HG03045 (cell line): ENCODE results near the gene CPNE8.

Source experiments
- ATAC-seq: cut with Tn5 transposase; IDR thresholded peaks from one replicate; pipeline ENCODE4 v1.9.1; 2021; ENCODE audit warnings: mild to moderate bottlenecking, moderate library complexity; ENCODE audit not compliant: unreplicated experiment

CPNE8 gene

DNA sequence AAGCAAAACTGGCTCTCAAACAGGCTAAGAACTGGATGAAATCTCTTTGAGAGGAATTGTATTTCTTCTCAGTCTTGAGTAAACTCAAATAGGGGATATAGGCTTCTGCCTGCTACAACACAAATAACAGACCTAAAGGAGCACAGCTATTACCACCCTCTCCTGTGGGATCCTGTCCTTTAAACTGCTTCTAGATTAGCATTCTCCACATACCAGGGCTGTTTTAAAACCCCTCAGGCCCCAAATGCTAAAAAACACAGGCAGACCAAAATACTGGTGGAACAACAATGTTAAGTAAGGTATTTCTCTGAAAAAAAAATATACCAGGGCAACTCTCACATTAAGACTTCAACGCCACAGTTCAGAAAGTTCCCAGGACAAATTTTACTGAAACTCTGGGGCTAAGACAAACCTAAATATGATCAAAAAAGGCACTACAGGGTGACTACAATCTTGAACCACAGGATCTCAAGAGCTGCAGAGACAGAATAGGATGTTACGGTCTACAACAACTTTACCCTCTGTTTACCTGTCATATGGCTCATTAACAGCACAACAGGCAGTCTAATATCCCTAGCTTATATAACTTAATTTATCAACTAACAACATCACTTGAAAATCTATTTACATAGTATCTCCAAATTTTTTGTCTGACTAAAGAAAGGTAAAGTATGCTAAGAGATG is 7.2 kb downstream of the CPNE8 start:
- ATAC-seq, result no peak

DNA sequence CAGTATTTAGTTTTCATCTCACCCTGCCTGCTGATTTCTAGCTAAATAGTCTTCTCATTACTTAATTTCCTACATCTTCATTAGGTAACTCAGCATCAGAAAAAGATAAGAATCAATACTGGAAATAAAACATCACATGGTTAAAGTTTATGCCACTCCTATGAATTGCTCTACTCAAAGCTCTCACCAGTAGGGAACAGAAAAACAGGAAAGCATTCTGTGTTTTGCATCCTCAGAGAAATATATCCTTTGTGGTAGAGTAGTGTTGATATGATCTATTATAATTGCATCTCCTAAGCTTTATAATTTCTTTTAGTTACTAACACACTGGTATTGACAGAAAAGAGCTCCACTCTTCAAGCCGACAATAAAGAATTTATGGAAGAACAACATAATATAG is 9.9 kb downstream of the CPNE8 start:
- ATAC-seq, result no peak

DNA sequence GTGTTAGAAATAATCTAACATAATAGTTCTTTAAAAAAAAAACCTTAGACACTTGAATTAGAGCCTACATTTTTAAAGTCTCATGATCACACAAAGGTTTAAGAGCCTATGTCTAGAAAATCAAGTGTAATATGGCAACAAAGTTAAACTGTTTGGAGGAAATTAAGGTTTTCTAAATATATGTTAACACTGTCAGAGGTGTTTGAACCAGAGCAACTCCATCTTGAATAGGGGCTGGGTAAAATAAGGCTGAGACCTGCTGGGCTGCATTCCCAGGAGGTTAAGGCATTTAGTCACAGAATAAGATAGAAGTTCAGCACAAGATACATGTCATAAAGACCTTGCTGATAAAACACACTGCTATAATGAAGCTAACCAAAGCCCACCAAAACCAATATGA is 12.4 kb downstream of the CPNE8 start:
- ATAC-seq, result no peak

DNA sequence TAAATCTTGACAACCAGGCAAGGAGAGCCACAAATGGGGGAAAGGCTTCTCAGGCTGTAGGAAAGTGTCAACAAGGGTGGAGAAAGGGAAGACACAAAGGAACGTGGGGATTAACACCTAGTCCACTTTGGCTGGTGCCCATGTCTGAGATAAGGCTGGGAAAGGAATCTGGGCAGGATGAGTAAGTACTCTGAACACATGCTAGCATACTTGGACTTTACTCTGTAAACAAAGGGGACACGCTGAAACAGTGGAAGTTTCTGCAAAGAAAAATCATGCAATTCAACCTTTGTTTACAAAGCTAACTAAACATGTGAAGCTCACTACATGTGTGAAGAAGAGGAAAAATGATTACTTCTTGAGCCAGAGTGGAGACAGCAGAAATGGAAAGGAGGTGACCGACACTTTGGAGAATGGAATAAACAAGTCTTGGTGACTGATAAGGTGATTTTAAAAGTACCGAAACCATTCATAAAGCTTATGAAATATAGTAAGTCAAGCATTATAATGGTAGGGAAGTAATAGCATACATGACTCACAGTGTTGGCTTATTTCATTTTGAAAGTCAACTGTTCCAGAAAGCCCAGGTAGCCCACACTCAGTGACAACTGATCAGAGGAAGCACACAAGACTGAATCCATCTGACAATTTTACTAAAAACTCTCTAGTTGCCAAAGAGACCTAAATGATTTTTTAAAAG is 13.2 kb downstream of the CPNE8 start:
- no peak for ATAC-seq

DNA sequence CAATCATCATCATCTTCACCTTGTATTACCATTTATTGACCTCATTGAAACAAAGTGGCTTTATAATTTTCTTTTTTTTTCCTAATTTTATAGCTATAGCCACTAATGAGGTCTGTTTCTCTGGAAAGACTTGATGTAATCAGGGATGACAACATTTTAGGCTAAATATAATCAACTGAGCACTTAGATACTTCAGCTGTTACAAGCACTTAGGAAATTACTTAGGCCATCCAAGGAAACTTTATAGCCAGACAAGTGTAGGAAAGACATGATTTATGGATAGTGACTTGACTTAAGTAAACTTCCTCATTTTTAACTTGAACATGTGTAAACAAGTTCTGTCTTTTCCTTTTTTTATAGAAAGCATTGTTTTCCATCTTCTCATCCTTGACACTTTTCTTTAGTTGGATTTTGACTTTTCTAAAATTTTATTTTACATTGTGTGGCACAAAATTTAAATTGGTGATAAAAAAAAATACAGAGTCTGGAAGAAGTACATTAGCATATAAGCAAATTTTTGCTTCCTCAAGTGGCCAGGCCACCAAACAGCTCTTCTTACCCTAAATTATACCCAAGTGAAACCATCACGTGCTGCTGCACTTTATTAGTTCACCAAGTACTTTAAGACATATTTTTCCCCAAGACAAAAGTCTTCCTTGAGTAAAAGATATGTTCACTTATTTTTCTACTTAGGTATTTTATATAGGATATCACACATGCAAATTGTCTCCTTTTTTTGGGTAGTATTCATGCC is 15.1 kb downstream of the CPNE8 start:
- no peak for ATAC-seq

DNA sequence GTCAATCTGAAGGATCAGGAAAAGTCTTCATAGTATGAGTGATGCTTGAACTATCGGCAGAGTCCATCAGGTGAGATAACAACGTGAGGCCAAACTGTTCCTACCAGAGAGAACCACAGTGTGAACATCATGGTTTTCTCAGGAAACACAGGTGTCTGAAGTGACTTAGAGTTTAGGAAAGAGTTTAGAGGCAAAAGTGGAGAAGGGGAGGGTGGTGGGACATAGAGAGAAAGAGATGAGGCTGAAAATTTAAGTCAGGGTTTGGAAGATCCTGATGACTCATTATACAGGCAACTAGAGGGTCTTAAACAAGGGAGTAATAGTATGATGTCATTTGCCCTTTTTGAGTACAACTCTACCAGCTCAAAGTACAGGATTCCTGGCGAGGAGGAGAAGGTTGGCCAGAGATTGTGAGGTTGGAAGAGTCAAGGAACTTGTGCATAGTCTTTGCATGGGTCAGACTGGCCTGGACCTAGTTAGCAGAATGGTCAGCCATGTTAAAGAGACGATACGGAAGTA is 16.0 kb downstream of the CPNE8 start:
- no peak for ATAC-seq

DNA sequence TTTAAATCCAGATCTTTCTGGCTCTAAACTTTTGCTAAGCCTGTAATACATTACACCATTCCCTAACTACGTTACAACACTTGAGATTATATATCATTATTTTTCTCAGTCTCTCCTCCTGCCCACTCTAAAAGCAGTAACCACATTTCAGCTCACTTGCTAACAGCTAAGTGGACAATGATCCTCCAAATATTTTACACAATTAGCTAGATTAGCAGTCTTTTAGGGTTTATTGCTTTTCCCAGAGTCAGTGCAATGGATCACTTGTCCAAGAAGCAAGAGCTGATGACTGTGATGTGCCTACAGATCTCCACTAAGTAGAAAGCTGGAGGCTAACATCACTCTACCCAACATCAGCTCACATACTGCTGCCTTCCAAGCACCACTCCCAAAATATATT is 17.6 kb downstream of the CPNE8 start:
- ATAC-seq, result no peak

DNA sequence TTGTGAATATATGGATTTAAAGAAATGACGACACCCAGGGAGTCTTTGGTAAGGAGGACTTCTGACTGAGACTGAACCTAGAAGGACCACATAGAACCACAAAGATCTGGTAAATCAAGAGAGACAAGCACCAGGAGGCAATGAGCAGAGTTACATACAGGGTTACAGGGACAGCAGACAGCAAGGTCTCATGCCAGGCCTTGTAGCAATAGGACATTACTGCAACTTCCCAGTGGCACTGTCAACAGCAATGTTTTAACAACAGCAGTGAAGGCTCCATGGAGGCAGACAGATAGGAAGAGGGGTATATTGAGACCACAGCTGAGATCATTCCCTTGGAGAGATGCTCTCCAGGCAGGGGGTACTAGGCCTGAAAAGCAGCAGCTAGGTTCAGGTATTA is 18.5 kb downstream of the CPNE8 start:
- ATAC-seq, result no peak

DNA sequence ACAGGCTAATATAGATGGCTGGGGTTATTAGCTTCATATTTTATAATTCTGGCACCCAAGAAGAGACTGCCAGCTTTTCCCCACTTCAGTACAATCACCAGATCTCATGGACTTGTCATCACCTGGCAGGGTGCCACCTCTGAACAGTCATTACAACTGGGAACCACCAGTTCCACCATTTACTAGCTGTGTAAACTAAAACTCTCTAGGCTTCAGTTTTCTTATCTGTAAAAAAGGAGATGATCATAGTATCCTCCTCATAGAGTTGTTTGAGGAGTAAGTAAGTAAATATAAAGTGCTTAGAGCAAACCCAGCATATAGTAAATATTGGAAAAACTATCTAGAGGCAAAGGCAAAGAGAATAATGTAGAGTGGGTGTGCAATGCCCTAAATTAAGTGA is 19.3 kb downstream of the CPNE8 start:
- ATAC-seq, result no peak

DNA sequence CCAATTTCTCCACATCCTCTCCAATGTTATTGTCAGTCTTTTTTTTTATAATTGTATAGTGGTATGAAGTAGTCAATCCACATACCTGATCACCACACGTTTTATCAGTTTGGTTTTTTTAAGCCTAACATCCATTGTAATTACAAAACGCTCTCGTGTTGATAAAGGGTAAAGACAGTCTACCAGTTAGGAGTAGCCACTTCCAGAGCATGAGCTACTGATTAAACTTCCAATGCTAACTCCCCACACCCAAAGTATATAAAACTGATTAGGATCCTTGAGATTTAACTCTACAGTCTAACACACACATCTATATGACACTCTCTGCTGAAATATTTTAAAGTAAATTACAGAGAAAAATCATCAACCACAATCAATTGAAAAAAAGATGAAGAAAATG is 20.7 kb downstream of the CPNE8 start:
- no peak for ATAC-seq

DNA sequence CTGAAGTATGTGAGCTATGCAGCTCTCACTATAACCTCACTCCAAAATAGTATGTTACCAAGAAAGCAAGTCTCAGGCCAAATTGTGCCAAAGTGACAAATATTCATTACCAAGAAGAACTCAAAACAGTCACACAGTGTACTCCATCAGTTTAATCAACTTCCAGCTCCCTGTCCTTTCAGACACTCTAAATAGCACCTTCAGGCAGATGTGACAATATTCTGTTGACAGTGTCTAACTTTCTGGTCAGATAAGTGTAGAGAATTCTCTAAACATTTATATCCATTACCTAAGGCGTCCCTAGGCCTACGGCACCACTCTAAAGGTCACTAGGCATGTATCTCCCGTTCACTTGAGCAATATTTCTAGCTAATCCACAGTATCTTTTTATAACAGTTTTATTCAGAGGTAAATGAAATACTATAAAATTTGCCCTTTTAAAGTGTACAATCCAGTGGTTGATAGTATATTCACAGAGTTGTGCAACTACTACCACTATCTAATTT is 21.7 kb downstream of the CPNE8 start:
- no peak for ATAC-seq

DNA sequence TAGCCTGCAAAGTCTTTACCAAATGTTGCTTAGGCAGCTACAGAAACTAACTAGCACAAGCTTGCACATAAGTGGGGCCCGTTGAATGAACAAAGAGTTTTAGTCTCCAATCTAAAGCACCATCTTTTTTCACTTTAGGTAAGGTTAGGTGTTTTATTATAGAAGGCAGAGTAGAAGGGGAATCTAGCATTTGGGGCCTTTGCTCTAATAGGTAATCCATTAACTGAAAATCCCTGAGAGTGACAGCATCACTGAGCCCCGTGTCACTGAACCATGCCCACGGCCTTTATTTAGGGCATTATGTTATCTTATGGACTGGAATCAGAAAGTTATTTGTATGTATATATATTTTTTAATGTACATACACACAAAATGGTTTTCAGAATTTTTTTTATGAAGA is 25.1 kb downstream of the CPNE8 start:
- ATAC-seq, result no peak

DNA sequence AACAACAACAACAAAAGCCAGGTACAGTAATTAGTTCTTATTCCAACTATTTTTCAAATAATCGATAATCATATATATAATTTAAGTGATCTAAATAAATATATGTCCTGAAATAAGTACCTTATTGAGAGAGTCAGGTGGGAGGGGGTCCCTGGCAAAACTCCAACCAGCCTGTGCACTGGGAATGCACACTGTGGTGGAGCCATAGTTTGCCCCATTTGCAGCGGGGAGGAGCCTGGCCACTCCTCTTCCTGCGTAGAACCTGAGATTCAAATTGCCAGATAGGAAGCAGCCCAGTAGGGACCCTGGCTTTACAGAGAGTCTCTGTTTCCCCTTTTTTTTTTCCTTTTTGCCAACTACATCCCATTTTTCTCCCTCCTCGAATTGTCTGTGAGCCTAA is 26.4 kb downstream of the CPNE8 start:
- no peak for ATAC-seq

DNA sequence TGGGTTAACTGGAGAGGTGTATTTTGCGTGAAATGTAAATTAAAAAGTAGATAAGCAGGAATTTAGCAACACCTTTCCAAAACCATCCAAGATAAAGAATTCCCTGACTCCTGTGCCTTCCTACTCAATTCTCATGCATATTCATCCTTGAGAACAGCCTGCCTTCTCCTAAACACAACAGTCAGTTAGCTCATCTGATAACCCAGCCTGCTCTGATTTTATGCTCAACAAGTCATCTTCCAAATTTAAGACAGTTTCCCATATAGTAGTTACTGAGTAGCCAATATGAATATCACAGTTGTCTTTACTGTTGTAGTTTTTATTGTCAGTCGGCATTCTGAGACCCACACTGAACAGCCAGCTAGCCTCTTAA is 27.1 kb downstream of the CPNE8 start:
- no peak for ATAC-seq

DNA sequence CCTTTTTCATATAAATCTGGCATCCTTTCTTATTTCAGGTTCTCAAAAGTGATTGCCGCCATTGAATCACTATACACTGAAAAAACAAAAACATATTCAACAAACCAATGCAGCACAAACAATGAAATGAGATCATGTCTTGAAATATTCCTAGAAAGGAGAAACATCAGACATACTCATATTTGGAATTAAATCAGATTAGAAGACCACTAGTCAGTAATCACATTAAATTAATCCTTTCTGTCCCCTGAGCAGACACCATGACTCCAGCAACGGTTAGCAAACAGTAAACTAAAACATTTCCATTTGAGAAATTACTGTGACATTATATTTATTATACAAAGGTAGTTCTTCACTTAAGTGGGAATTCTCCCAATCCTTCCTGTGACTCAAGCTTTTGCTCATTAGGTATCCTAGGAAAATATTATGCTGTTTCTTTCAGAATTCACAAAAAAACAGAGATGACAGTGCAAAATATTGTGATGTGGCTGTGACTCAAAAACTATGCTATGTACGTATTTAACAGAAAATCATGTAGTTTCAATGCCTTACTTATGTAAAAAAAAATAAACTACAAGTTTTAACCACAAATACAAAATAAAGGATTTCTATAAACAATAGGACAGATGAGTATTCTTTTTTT is 29.7 kb downstream of the CPNE8 start:
- no peak for ATAC-seq

DNA sequence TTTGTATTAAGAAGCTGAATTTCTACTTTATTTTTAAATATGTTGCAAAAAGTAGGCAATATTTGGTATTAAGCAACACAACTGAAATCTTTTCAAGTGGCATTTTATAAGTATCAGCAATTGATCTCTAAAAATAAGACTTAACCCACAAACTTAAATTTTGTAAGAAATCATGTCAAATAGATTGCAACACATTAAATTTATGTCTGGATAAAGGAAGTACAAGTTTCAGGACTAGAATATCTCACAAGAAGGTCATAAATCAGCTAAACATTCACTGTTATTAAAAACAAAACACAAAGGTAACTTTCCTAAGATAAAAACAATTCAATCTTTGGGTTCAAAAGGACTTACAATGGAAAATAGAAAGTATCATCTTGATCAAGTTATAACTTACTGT is 32.8 kb downstream of the CPNE8 start:
- no peak for ATAC-seq

DNA sequence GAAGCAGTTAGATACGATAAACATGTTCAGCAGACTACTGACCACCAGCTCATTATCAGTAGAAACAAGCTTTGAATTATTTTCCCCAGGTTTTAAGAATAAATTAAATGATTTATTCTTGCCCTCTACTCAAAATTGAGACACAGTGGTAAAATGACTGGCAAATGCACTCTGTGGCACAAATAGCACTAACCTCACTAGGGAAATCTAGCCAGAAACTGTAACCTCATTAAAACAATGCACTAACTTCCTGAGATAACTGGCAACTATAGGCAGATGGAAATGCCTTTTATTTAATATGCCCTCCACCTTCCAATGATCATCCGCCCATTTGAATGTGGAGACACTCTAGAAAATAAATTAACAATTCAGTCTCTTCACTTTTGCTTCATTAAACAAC is 33.2 kb downstream of the CPNE8 start:
- ATAC-seq, result no peak

DNA sequence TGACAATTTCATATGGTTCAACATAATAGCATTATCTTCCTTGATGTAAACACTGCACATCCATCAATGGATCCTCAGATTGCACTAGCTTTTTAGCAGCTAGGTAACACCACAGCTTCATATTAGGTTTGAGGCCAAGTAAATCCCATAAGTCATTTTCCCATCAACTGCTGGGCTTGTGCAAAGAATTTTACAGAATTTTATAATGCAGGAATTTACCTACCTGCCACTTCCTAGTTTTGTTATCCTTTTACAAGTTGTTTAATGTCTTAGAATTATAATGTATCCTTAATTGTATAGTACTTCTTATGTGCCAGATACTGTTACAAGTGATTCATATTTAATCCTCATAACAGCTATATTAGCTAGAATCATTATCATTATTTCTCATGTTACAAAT is 36.4 kb downstream of the CPNE8 start:
- ATAC-seq, result no peak

DNA sequence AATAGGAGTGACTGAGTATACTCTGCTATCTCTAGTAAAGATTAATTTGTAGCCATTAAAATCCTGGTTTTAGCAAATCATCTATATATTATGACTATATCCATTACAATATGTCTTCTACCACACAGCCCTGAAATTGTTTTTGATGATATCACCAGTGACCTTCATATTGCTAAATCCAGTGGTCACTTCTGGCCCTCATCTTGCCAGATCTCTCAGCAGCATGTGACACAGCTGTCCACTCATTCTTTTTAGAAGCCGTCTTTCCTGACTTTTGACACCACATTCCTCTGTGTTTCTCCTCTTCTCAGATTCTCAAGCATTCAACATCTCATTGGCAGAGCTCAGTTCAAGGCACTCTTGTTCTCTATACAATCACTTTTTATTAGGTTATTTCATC is 54.9 kb downstream of the CPNE8 start:
- ATAC-seq, result no peak

DNA sequence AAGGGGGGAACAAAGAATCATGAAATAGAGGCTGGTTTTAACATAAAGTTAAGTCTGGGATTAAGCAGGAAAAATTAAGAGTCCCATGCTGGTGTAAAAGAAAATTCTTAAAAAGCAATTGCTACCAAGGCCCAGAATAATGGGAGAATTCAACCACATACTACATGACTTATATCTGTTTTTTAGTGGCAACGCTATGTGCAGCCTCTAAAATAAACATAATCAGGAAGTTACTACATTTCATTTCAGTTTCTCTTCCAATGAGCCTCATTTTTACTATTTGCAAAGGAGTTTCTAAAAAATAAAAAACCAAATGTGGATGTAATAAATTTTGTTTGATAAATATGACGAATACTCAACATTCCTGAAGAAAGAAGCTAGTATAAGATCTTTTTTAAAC is 58.1 kb downstream of the CPNE8 start:
- ATAC-seq, result no peak

DNA sequence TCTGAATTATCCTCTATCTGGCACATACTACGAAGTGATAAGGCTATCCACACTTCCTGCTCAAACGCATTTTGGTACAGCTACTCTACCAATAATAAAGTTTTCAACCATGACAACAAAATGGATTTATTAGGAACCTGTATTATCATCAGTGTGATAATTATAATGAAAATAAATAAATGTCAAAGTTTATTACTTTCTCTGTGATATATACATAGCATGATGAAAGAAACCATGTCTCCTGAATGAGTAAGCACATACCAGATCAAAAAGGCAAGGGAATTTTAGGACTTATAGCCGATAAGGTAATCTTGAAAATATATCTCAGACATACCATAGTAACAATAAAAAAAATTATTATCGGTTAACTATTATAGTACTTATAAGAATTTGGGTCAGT is 61.1 kb downstream of the CPNE8 start:
- ATAC-seq, result no peak
